ENCODE measurements around the gene LARGE2. TPM values are rescaled to one million over a fixed set of nuclear protein-coding genes. Genes with fewer than 3 reads are reported as not detected.
"Not testable (repeated sequence)": the region's sequence is repeated elsewhere in the genome, so short reads cannot be mapped to it uniquely, and the experiment has no call there.

LARGE2 gene
- total RNA-seq, 2 experiments from 2014 or later: 0.54 to 0.64 TPM

DNA sequence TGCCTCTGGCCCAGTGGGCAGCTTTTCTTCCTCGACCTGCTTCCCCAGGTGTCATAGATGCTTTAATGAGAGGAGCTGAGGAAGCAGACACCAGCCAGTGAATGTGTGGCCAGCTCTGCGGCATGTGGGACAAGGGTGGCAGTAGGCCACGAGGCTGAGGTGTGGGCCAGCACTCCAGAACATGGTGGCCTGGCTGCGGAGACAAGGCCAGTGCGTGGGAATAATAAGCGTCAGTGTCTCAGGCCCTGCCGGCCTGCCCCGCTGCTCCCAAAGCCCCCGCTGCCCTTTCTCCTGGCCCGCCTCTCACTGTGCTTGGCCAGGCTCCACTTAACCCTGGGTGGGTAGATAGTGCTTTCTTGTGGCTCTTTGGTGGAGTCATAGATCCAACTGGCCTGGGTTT, 34.9 kb upstream of the LARGE2 start:
- Mint-ChIP-seq H3K9me3 (ENCODE audit: low read depth) (no peaks in the 10 kb centered on the region), H3K4me3 (no peak overlapping the region), H3K36me3 (no peaks in the 10 kb centered on the region), H3K27me3 (no peaks in the 10 kb centered on the region), H3K27ac (no peak overlapping the region), H3K4me1 (peaks cover 9% of the 10 kb centered on the region)
- DNase-seq (no peak), ATAC-seq (no peak)
- CTCF ChIA-PET: no interaction called here

DNA sequence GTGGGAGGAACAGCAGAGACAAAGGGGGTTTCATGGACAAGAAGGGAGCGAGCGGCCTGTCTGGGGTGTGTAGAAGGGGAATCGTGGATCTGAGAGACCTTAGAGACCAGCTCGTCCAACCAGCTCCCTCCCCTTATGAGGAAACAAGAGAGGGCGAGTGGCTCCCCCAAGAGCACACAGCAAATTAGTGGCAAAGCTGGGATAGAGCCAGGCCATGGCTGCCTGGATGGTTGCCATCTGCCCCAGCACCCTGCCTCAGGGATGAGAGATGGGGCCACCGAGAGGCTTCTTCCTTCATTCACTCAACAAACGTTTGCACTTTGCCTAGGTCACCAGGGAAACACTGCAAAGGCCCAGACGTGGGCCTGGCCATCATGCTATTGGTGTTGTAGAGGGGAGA, 32.9 kb upstream of the LARGE2 start:
- no peak for DNase-seq
- H3K27ac Mint-ChIP-seq: no peak overlapping the region
- CTCF ChIA-PET: no interaction called here

DNA sequence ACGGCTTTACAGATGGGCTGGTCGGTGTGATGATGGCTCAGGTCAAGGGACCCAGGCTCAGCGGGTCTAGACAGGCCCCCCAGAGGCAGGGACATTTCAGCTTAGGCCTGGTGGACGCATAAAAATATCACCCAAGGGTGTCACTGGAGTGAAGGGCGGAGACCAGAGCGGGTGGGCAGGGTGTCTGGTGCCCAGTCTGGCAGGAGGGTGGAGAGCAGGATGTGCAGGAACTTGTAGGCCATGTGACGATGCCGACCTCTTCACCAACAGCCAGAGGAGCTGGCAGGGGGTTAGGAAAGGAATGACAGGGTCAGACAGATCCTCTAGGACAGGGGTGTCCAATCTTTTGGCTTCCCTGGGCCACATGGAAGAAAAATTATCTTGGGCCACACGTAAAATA, 32.5 kb upstream of the LARGE2 start:
- Mint-ChIP-seq H3K27me3 (no peaks in the 10 kb centered on the region), H3K9me3 (ENCODE audit: low read depth) (no peaks in the 10 kb centered on the region), H3K4me1 (peaks cover 3% of the 10 kb centered on the region), H3K36me3 (no peaks in the 10 kb centered on the region), H3K4me3 (no peak overlapping the region), H3K27ac (no peak overlapping the region)
- ATAC-seq (no peak), DNase-seq (no peak)
- CTCF ChIA-PET: no interaction called here

More for the DNA sequence above, 32.9 kb upstream of the LARGE2 start:
- H3K36me3 Mint-ChIP-seq: no peaks in the 10 kb centered on the region
- no peak for ATAC-seq
- H3K27me3 Mint-ChIP-seq: no peaks in the 10 kb centered on the region
- no peaks in the 10 kb centered on the region for H3K9me3 Mint-ChIP-seq (ENCODE audit: low read depth)
- H3K4me3 Mint-ChIP-seq: no peak overlapping the region
- H3K4me1 Mint-ChIP-seq: peaks cover 8% of the 10 kb centered on the region

DNA sequence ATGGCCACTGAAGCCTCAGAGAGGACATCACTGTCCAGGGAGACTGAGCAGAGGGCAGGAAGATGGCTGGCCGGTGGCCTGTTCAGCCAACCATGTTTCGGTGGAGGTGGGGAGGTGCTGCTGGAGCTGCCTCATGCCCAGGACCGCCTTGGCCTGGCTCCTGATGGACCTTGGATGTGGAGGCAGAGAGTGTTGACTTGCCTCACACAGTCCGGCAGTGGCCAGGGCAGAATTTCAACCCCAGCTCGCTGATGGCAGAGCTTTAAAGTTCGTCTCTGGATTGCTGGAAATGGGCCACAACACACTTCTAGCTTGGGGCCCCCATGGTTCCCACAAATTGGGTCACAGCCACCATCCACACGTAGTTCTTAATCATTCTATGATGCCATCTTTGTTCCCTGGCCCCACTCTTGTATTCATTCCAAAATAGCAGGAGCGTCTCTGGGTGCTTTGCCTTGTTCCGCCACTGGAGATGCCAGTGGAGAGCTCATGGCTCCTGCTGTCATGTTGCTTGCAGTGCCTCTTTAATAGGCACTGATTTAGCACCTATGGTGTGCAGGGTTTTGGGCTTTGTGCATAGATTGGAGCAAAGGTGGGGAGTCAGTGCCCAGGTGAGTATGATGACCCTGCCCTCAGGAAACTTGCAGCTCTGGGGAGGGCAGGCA, 31.4 kb upstream of the LARGE2 start:
- ATAC-seq: no peak

DNA sequence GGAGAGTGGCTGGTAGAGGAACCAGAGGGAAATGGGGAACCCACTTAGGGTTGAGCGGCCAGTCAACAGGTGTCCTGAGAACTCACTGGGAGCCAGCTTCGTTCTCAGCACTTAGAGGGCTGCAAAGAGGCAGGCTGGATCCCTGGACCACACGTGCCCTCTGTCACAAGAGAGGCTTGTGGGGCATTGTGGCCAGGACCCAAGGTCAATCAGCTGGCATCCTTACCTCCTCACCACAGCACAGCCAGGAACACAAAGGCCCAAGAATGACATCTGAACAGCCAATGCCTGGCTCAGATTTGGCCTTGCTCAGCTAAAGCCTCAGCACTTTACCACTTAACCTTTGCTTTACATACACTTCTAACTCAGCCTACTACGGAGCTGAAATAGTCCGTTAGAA, 29.6 kb upstream of the LARGE2 start:
- no peak overlapping the region for H3K27ac Mint-ChIP-seq
- DNase-seq: no peak
- no peak for ATAC-seq
- no peak overlapping the region for H3K4me3 Mint-ChIP-seq
- H3K27me3 Mint-ChIP-seq: peaks cover 3% of the 10 kb centered on the region
- no peaks in the 10 kb centered on the region for H3K9me3 Mint-ChIP-seq (ENCODE audit: low read depth)
- H3K36me3 Mint-ChIP-seq: no peaks in the 10 kb centered on the region
- no peaks in the 10 kb centered on the region for H3K4me1 Mint-ChIP-seq
- CTCF ChIA-PET: no interaction called here

More for the DNA sequence above, 31.4 kb upstream of the LARGE2 start:
- H3K4me3 Mint-ChIP-seq: no peak overlapping the region
- H3K27ac Mint-ChIP-seq: no peak overlapping the region
- CTCF ChIA-PET: interaction anchor here (1.0 kb wide), 1 partner anchor 74 kb away, joined by 3 read pairs; no protein-coding TSS in a partner anchor
- H3K9me3 Mint-ChIP-seq (ENCODE audit: low read depth): no peaks in the 10 kb centered on the region
- no peaks in the 10 kb centered on the region for H3K36me3 Mint-ChIP-seq
- no peaks in the 10 kb centered on the region for H3K4me1 Mint-ChIP-seq
- no peaks in the 10 kb centered on the region for H3K27me3 Mint-ChIP-seq
- DNase-seq: no peak

DNA sequence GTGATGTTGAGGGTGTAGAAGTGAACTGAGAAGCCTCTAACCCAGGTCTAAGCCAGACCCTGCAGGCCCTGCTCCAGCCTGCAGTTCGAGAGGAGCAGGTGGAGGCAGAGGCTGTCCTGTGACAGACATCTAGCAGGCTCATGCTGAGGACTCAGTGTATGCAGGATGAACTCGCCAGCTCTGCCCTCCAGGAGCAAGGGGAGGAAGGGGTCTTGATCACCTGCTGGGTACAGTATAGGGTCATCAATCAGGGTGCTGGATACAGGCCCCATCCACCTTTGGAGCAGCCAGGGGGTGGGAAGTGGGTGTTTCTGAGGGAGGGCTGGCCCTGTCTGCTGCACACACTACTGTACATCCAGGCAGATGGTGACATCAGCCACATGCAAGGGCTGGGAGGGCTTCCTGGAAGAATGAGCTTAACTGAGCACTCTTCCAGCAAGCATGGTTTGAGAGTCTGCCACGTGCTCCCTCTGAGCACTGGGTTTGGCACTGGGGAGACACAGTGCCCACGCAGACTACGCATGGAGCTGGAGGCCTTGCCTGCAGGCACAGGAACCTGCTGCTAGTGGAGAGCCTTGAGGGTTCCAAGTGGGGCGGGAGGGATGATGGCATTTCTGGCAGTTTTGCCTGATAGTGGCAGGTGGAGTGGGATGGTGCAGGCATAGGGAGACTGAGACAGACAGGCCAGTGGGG, 27.8 kb upstream of the LARGE2 start:
- Mint-ChIP-seq H3K27me3 (peaks cover 12% of the 10 kb centered on the region), H3K4me1 (no peaks in the 10 kb centered on the region), H3K4me3 (no peak overlapping the region), H3K36me3 (no peaks in the 10 kb centered on the region), H3K9me3 (ENCODE audit: low read depth) (no peaks in the 10 kb centered on the region), H3K27ac (no peak overlapping the region)
- CTCF ChIA-PET: no interaction called here
- DNase-seq: no peak
- no peak for ATAC-seq

DNA sequence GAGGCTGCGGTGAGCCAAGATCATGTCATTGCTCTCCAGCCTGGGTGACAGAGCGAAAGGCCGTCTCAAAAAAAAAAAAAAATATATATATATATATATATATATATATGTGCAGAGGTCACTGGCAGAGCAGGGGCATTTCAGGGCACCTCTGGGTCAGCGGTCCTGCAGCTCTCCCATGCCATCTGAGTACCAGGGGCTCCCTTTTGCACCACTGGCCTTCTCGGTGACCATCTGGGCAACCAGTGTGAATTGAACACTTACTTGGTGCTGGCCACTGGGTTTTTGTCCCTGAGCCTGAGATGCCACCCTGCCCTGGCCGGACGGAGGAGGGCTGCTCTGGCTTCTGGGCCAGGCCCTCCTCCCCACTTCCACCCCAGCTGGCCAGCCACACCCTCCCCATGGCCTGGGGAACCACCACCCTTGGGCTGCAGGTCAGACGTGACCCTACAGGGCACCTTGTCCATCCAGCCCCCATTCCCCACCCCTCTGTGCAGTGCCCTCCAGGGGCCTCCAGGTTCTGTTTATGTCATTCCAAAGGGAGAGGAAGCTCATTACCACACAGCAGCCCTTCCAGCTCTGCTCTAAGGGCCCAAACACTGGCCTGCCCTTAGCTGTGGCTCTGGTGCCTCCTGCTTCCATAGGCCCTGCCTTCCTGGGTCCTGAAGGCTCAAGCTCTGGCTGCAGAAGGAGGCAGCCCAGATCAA, 26.8 kb upstream of the LARGE2 start:
- H3K4me1 Mint-ChIP-seq: peaks cover 3% of the 10 kb centered on the region
- CTCF ChIA-PET: no interaction called here
- H3K27ac Mint-ChIP-seq: no peak overlapping the region
- DNase-seq: no peak
- no peak for ATAC-seq
- peaks cover 16% of the 10 kb centered on the region for H3K27me3 Mint-ChIP-seq
- H3K4me3 Mint-ChIP-seq: no peak overlapping the region
- H3K36me3 Mint-ChIP-seq: no peaks in the 10 kb centered on the region
- H3K9me3 Mint-ChIP-seq (ENCODE audit: low read depth): no peaks in the 10 kb centered on the region

DNA sequence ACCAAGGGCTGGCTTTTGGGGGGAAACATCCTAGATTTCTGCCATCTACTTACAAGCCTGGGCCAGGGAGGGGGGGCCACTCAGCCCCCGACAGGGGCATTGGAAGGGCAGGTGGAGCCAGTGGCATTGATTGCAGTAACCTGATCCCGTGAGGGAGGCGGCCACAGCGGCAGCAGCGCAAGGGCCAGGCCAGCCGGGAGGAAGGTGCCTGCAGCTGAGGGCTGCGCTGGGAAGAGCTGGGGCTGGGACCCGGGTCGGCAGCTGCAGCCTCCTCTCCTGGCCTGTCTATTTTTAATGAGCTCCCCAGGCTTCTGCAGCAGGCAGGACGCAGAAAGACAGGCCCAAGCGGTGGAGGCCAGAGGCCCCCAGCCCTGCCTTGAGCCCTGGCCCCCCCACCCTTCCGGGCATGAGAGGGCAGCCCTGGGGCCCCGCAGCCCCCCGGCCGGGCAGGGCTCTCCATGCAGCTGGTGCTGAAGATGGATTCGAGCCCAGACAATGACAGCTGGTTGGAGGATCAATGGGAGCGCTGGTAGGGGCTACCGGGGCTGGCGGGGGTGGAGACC, 26.0 kb upstream of the LARGE2 start:
- Mint-ChIP-seq H3K9me3 (ENCODE audit: low read depth) (no peaks in the 10 kb centered on the region), H3K27ac (no peak overlapping the region), H3K4me3 (no peak overlapping the region), H3K4me1 (peaks cover 3% of the 10 kb centered on the region), H3K36me3 (no peaks in the 10 kb centered on the region), H3K27me3 (peaks cover 24% of the 10 kb centered on the region)
- DNase-seq (no peak), ATAC-seq (no peak)
- CTCF ChIA-PET: no interaction called here

DNA sequence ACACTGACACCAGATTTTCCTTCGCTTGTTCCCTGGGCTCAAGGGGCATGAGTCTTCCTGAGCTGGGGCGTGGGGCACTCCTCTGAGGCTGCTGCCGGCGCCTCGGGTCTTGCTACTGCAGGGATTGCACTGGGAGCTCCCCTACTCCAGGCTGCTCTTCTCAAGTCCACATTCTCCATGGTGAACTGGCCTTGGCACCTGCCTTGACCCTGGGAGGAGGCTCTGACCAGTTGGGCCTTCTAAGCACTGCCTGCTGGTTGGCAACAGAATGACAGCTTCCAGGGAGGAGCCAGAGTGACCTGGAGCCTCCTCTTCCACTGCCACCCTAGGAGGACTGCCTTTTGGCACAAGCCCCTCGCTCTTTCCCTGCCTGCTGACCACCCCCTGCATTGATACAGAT, 24.9 kb upstream of the LARGE2 start:
- CTCF ChIA-PET: interaction anchor here (1.0 to 1.5 kb wide), 2 partner anchors 24 to 126 kb away, joined by 3 to 4 read pairs; no protein-coding TSS in a partner anchor
- Mint-ChIP-seq H3K9me3 (ENCODE audit: low read depth) (no peaks in the 10 kb centered on the region), H3K4me1 (peaks cover 3% of the 10 kb centered on the region), H3K4me3 (no peak overlapping the region), H3K27ac (no peak overlapping the region), H3K27me3 (peaks cover 26% of the 10 kb centered on the region), H3K36me3 (no peaks in the 10 kb centered on the region)
- ATAC-seq (no peak), DNase-seq (no peak)

DNA sequence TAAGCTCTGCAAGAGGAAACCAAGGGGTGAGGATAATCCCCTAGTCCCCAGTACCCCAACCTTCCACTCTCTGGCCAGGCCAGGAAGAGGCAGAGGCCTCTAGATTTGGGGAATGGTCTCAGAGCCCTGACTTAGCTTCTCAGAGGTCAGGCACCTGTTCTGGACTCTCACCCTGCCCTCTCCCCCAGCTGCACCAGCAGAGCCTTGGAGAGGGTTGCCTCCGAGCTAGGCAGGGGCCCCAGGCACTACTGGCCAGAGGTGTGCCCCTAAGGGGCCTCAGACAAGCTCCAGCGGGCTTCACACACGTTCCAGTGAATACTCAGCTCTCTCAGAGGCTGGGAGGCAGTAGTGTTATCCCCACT, 23.4 kb upstream of the LARGE2 start:
- Mint-ChIP-seq H3K36me3 (no peaks in the 10 kb centered on the region), H3K4me1 (peaks cover 3% of the 10 kb centered on the region), H3K4me3 (no peak overlapping the region), H3K9me3 (ENCODE audit: low read depth) (no peaks in the 10 kb centered on the region), H3K27ac (no peak overlapping the region), H3K27me3 (peaks cover 26% of the 10 kb centered on the region)
- CTCF ChIA-PET: interaction anchor here (0.7 to 1.5 kb wide), 3 partner anchors 25 to 127 kb away, joined by 3 to 6 read pairs (median 4); no protein-coding TSS in a partner anchor
- DNase-seq (no peak), ATAC-seq (no peak)

DNA sequence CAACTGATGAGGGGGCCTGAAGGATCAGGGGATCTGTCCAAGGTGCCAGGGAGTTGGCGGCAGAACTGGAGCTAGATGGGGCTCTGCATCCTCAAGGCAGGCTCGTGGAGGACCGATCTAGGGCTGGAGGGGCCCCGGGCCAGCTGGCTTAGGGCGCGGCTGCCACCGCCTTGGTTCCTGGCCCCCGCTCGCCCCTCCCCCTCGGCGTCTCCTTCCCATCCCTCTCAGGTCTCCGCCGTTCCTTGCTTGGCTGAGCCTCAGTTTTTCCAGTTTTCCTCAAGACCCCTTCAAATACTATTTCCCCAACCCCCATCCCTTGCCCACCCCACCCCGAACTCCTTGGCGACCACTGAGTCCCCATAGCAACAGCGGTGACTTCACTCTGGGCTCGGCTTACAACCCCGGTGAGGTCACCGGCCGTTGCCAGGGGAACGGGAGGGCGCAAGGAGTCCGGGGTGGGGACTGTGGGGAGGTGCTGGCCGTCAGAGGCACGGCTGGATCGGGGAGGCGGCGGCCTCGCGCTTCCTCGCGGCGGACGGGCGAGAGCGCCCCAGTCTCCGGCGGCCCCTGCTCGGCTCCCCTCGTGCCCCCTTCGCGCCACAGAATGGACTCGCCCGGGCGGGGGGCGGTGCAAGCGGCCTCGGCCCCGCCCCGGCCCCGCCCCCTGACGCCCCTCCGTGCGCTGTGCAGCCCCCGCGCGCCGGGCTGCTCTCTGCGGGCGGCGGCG, 22.8 kb upstream of the LARGE2 start:
- Mint-ChIP-seq H3K4me1 (peaks cover 3% of the 10 kb centered on the region), H3K9me3 (ENCODE audit: low read depth) (no peaks in the 10 kb centered on the region), H3K27ac (no peak overlapping the region), H3K4me3 (peak overlapping the region; percentile 18), H3K27me3 (peaks cover 26% of the 10 kb centered on the region), H3K36me3 (no peaks in the 10 kb centered on the region)
- DNase-seq: peak; percentile 82
- CTCF ChIA-PET: interaction anchor here (1.4 kb wide), 1 partner anchor 128 kb away, joined by 6 read pairs; no protein-coding TSS in a partner anchor
- peak; percentile 84 for ATAC-seq

DNA sequence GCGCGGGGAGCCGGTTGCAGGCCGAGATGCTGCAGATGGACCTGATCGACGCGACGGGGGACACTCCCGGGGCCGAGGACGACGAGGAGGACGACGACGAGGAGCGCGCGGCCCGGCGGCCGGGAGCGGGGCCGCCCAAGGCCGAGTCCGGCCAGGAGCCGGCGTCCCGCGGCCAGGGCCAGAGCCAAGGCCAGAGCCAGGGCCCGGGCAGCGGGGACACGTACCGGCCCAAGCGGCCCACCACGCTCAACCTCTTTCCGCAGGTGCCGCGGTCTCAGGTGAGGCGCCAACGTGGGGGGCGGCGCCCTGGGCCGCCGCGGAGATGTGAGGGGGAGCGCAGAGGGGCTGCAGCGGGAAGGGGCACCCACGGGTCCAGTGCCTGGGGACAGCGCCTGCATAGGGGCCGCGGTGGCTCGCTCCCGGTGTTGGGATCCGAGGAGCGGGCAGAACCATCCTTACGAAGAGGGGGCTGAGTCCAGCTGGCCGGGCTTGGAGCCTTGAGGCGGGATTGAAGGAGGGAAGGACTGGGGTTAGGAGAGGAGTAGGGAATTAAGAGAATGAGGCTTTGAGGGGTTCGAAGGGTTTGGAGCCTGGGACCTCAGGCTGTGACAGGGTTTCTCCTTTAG, 22.2 kb upstream of the LARGE2 start:
- not testable (repeated sequence) for ATAC-seq; H3K36me3 Mint-ChIP-seq; DNase-seq; H3K27ac Mint-ChIP-seq; H3K9me3 Mint-ChIP-seq (ENCODE audit: low read depth); H3K4me1 Mint-ChIP-seq
- H3K27me3 Mint-ChIP-seq: peaks cover 26% of the 10 kb centered on the region
- peak overlapping the region; percentile 52 for H3K4me3 Mint-ChIP-seq
- CTCF ChIA-PET: interaction anchor here (1.3 kb wide), 1 partner anchor 27 kb away, joined by 3 read pairs; no protein-coding TSS in a partner anchor

Measured in activated CD8-positive, alpha-beta memory T cell treated with anti-CD3 and anti-CD28 coated beads, Interleukin-2, amount 10 ng/mL, durations not matched to agents 7 days and 5 days (primary cell).